ENCODE measurements around the gene DFFB. TPM values are rescaled to one million over a fixed set of nuclear protein-coding genes. Genes with fewer than 3 reads are reported as not detected.

Gene DFFB
- total RNA-seq, 2 donors from 2014 or later = 4.5 to 10.7 TPM

- intact Hi-C loops (cut with DNase I) = no loop called here
- no peaks in the 10 kb centered on the region for H3K9me3 ChIP-seq
- no peak for DNase-seq
- H3K27me3 ChIP-seq = no peaks in the 10 kb centered on the region
- no peaks in the 10 kb centered on the region for H3K4me1 ChIP-seq
- H3K36me3 ChIP-seq = no peaks in the 10 kb centered on the region
- no peak overlapping the region for H3K4me3 ChIP-seq
- H3K9ac ChIP-seq (ENCODE audit: low read depth in 2 of 2, low read length in 2 of 2) = no peak overlapping the region
- H3K27ac ChIP-seq = no peak overlapping the region
- no peak for TF ChIP-seq CTCF (IDR thresholded peaks at IDR 0.05)
These were observed 54.9 kb downstream of the DFFB start for GRCh38 chr1:3911981-3912808.

- no peak for DNase-seq
- H3K27me3 ChIP-seq = no peaks in the 10 kb centered on the region
- H3K36me3 ChIP-seq = no peaks in the 10 kb centered on the region
- TF ChIP-seq CTCF (IDR thresholded peaks at IDR 0.05) = no peak
- no peak overlapping the region for H3K9ac ChIP-seq (ENCODE audit: low read depth in 2 of 2, low read length in 2 of 2)
- no peaks in the 10 kb centered on the region for H3K9me3 ChIP-seq
- H3K4me3 ChIP-seq = no peak overlapping the region
- no peak overlapping the region for H3K27ac ChIP-seq
- no peaks in the 10 kb centered on the region for H3K4me1 ChIP-seq
- intact Hi-C loops (cut with DNase I) = no loop called here
These were observed 55.8 kb downstream of the DFFB start for GRCh38 chr1:3912809-3913685.

- no peak for TF ChIP-seq CTCF (IDR thresholded peaks at IDR 0.05)
- no peaks in the 10 kb centered on the region for H3K36me3 ChIP-seq
- DNase-seq = no peak
- no peaks in the 10 kb centered on the region for H3K9me3 ChIP-seq
- intact Hi-C loops (cut with DNase I) = no loop called here
- H3K9ac ChIP-seq (ENCODE audit: low read depth in 2 of 2, low read length in 2 of 2) = no peak overlapping the region
- H3K4me1 ChIP-seq = no peaks in the 10 kb centered on the region
- no peaks in the 10 kb centered on the region for H3K27me3 ChIP-seq
- no peak overlapping the region for H3K27ac ChIP-seq
- H3K4me3 ChIP-seq = no peak overlapping the region
These were observed 57.1 kb downstream of the DFFB start for GRCh38 chr1:3914331-3914851.

- no peaks in the 10 kb centered on the region for H3K9me3 ChIP-seq
- H3K27me3 ChIP-seq = no peaks in the 10 kb centered on the region
- DNase-seq = no peak
- no peak overlapping the region for H3K27ac ChIP-seq
- no peaks in the 10 kb centered on the region for H3K36me3 ChIP-seq
- no peak for TF ChIP-seq CTCF (IDR thresholded peaks at IDR 0.05)
- no peak overlapping the region for H3K4me3 ChIP-seq
- no peaks in the 10 kb centered on the region for H3K4me1 ChIP-seq
- H3K9ac ChIP-seq (ENCODE audit: low read depth in 2 of 2, low read length in 2 of 2) = no peak overlapping the region
- intact Hi-C loops (cut with DNase I) = no loop called here
These were observed 57.6 kb downstream of the DFFB start for GRCh38 chr1:3914911-3915310.

GRCh38 chr1:3915551-3916121, 58.4 kb downstream of the DFFB start:
- Histone ChIP-seq H3K36me3 (no peaks in the 10 kb centered on the region), H3K27me3 (no peaks in the 10 kb centered on the region), H3K4me1 (no peaks in the 10 kb centered on the region), H3K9me3 (no peaks in the 10 kb centered on the region), H3K9ac (ENCODE audit: low read depth in 2 of 2, low read length in 2 of 2) (no peak overlapping the region), H3K4me3 (no peak overlapping the region), H3K27ac (no peak overlapping the region)
- DNase-seq = no peak
- no peak for TF ChIP-seq CTCF (IDR thresholded peaks at IDR 0.05)
- intact Hi-C loops (cut with DNase I) = no loop called here
